GM23338 (cell line): Measurements from ENCODE around the gene SUMF1.

Experiments used
- CREB1 ChIP-seq: fragments of 250-450 bp; sonication (Bioruptor Pico); IDR thresholded peaks from 2 replicates; pipeline ENCODE4 v1.5.0; 2020; ENCODE audit warnings: low read depth, mild to moderate bottlenecking, moderate library complexity
- CTCF ChIP-seq, 2 experiments: fragments of 200-600 bp in 1 of 2; sonication (generic) in 1 of 2; conservative IDR thresholded peaks; 2 replicates each; pipeline versions ENCODE4 v1.5.1 to v1.6.1; 2016 to 2017; ENCODE audit warnings: antibody characterized with exemption in 2 of 2, low read depth in 2 of 2, mild to moderate bottlenecking in 2 of 2, moderate library complexity in 1 of 2
- EZH2 ChIP-seq: fragments of 200-600 bp; sonication (generic); IDR thresholded peaks from one replicate; pipeline ENCODE4 v1.8.0; 2017; ENCODE audit warnings: antibody characterized with exemption, mild to moderate bottlenecking, low read depth; ENCODE audit not compliant: unreplicated experiment
- EZH2phosphoT487 ChIP-seq: fragments of 200-600 bp; sonication (generic); IDR thresholded peaks from one replicate; pipeline ENCODE4 v1.8.1; 2018; ENCODE audit warnings: antibody characterized with exemption; ENCODE audit not compliant: unreplicated experiment
- JUNB ChIP-seq: IDR thresholded peaks from one replicate; pipeline ENCODE4 v1.6.1; 2016; ENCODE audit warnings: antibody characterized with exemption; ENCODE audit not compliant: unreplicated experiment
- POLR2AphosphoS5 ChIP-seq: IDR thresholded peaks from 2 replicates; pipeline ENCODE4 v1.6.1; 2016; ENCODE audit warnings: antibody characterized with exemption, low read depth
- REST ChIP-seq: IDR thresholded peaks from one replicate; pipeline ENCODE4 v1.6.1; 2018; ENCODE audit warnings: antibody characterized with exemption; ENCODE audit not compliant: unreplicated experiment

- no peak for TF ChIP-seq CTCF (conservative IDR thresholded peaks at IDR 0.05; ENCODE audit: low read depth in 2 of 2)
- no peak for TF ChIP-seq POLR2AphosphoS5
- no peak for TF ChIP-seq REST
- no peak for TF ChIP-seq EZH2
- no peak for TF ChIP-seq CREB1 (CRISPR knock-in tag)
- no peak for TF ChIP-seq EZH2phosphoT487
- no peak for TF ChIP-seq JUNB
Measured at GRCh38 chr3:4332111-4332510, 135.0 kb downstream of the SUMF1 start.
